Thyroid gland (tissue), 4 donors: ENCODE results near the gene CCDC63. TPM values are rescaled to one million over a fixed set of nuclear protein-coding genes. Genes with fewer than 3 reads are reported as not detected.

ENCODE experiments used
- DNase-seq, 2 donors: peaks; one replicate each; pipeline ENCODE4 v3.0.0-alpha.2; 2019
- H3K27ac ChIP-seq, 3 donors: fragments of 200-600 bp; sonication (generic); 1 replicate in 2 of 3; 2 replicates in 1 of 3; pipeline ENCODE4 v1.5.1; 2016 to 2019; ENCODE audit warnings: mild to moderate bottlenecking in 1 of 3, moderate library complexity in 1 of 3
- H3K27me3 ChIP-seq: fragments of 200-600 bp; sonication (generic); one replicate; pipeline ENCODE4 v1.5.1; 2019
- H3K36me3 ChIP-seq, 2 donors: fragments of 200-600 bp; sonication (generic); one replicate each; pipeline ENCODE4 v1.5.1; 2016 to 2019
- H3K4me1 ChIP-seq, 2 donors: fragments of 200-600 bp; sonication (generic); one replicate each; pipeline ENCODE4 v1.5.1; 2017 to 2019
- H3K4me3 ChIP-seq, 3 donors: fragments of 200-600 bp; sonication (generic); replicated peaks in 1 of 3; 1 replicate in 2 of 3; 2 replicates in 1 of 3; pipeline ENCODE4 v1.5.1; 2016; ENCODE audit warnings: mild to moderate bottlenecking in 1 of 3
- H3K9me3 ChIP-seq: fragments of 200-600 bp; sonication (generic); one replicate; pipeline ENCODE4 v1.5.1; 2017
- POLR2A ChIP-seq, 2 donors: fragments of 450-650 bp; IDR thresholded peaks; one replicate each; pipeline ENCODE4 v1.6.1; 2017; ENCODE audit warnings: antibody characterized with exemption in 2 of 2, mild to moderate bottlenecking in 2 of 2, moderate library complexity in 1 of 2
- WGBS, 2 donors: methylation state at CpG; one replicate each; pipeline ENCODE4 v1.1.5; 2017; 5-methylcytosine and 5-hydroxymethylcytosine counted together
- intact Hi-C: fragments of 100-400 bp; cut with DNase I; formaldehyde crosslinking; loops from one replicate; pipeline ENCODE4 v1.15.1; 2023
- total RNA-seq, 4 donors: library from RNA; depleted of rRNA; stranded (reverse); fragments of >200 nt; gene quantifications; one replicate each; pipeline ENCODE4 v1.2.3, GENCODE V29; 2016
- TF ChIP-seq, protein P1 (sequence below), 6 experiments: fragments of 200-600 bp in 3 of 6; fragments of 450-650 bp in 3 of 6; sonication (generic) in 3 of 6; IDR thresholded peaks; one replicate each; pipeline ENCODE4 v1.5.1; 2016 to 2019; ENCODE audit warnings: antibody characterized with exemption in 6 of 6, mild to moderate bottlenecking in 2 of 6, inconsistent platforms in 1 of 6, moderate library complexity in 1 of 6

CCDC63 gene
- not detected for total RNA-seq

- intact Hi-C loops = no loop called here
- TF ChIP-seq, protein P1, sequence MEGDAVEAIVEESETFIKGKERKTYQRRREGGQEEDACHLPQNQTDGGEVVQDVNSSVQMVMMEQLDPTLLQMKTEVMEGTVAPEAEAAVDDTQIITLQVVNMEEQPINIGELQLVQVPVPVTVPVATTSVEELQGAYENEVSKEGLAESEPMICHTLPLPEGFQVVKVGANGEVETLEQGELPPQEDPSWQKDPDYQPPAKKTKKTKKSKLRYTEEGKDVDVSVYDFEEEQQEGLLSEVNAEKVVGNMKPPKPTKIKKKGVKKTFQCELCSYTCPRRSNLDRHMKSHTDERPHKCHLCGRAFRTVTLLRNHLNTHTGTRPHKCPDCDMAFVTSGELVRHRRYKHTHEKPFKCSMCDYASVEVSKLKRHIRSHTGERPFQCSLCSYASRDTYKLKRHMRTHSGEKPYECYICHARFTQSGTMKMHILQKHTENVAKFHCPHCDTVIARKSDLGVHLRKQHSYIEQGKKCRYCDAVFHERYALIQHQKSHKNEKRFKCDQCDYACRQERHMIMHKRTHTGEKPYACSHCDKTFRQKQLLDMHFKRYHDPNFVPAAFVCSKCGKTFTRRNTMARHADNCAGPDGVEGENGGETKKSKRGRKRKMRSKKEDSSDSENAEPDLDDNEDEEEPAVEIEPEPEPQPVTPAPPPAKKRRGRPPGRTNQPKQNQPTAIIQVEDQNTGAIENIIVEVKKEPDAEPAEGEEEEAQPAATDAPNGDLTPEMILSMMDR (IDR thresholded peaks at IDR 0.05) = peak in 1 of 6 experiments; percentile 44
- TF ChIP-seq POLR2A (IDR thresholded peaks at IDR 0.05) = no peak
- 28 to 29% methylated on average over 33 to 34 of the region's 60 CpGs for WGBS, 2 donors
- Histone ChIP-seq H3K9me3 (no peaks in the 10 kb centered on the region), H3K4me1 (peaks cover 0 to 5% of the 10 kb centered on the region in 2 donors), H3K27ac (no peak within 1 kb of the TSS), H3K4me3 (no peak within 1 kb of the TSS), H3K27me3 (no peaks in the 10 kb centered on the region), H3K36me3 (no peaks in the 10 kb centered on the region)
- peak; percentile 38 to 50 for DNase-seq
Observed at GRCh38 chr12:110846615-110847566, at the start of gene CCDC63. Gene CCDC63, plus strand, starts transcription at chr12:110846987. Its CDS starts 5,968 bp downstream, at chr12:110852955.

DNA sequence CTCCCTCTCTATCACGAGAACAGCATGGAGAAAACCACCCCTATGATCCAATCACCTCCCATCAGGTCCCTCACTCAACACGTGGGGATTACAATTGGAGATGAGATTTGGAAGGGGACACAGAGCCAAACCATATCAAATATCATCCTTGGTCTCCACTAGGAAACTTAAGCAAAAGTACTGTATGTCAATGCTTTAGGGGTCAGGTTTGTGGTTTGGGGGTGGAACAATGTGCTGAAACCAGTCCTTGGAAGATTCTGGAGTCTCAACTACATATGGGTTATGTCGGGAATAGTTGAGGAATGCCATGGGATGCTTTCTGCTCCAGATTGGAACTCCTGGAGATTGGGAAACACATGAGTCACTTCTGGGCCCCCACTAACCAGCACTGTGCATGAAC is 48.3 kb upstream of the CCDC63 start:
- Histone ChIP-seq H3K9me3 (no peaks in the 10 kb centered on the region), H3K36me3 (no peaks in the 10 kb centered on the region), H3K27ac (no peak overlapping the region), H3K4me1 (no peaks in the 10 kb centered on the region), H3K27me3 (no peaks in the 10 kb centered on the region), H3K4me3 (no peak overlapping the region)
- no peak for DNase-seq
- intact Hi-C loops = no loop called here
- 51 to 62% methylated on average over 3 of the region's 3 CpGs for WGBS, 2 donors
- TF ChIP-seq, protein P1 (IDR thresholded peaks at IDR 0.05) = no peak
- TF ChIP-seq POLR2A (IDR thresholded peaks at IDR 0.05) = no peak

GRCh38 chr12:110802489-110802888 is 44.3 kb upstream of the CCDC63 start:
- H3K9me3 ChIP-seq = no peaks in the 10 kb centered on the region
- no peak for DNase-seq
- H3K4me1 ChIP-seq = no peaks in the 10 kb centered on the region
- no peaks in the 10 kb centered on the region for H3K36me3 ChIP-seq
- TF ChIP-seq, protein P1 (IDR thresholded peaks at IDR 0.05) = no peak
- TF ChIP-seq POLR2A (IDR thresholded peaks at IDR 0.05) = no peak
- intact Hi-C loops = no loop called here
- H3K27ac ChIP-seq = no peak overlapping the region
- no peak overlapping the region for H3K4me3 ChIP-seq
- H3K27me3 ChIP-seq = no peaks in the 10 kb centered on the region

- WGBS, 2 donors = 79 to 91% methylated on average over 3 of the region's 3 CpGs
- H3K36me3 ChIP-seq = no peaks in the 10 kb centered on the region
- no peaks in the 10 kb centered on the region for H3K9me3 ChIP-seq
- intact Hi-C loops = no loop called here
- H3K27me3 ChIP-seq = no peaks in the 10 kb centered on the region
- TF ChIP-seq POLR2A (IDR thresholded peaks at IDR 0.05) = no peak
- TF ChIP-seq, protein P1 (IDR thresholded peaks at IDR 0.05) = no peak
- no peaks in the 10 kb centered on the region for H3K4me1 ChIP-seq
- no peak for DNase-seq
- H3K27ac ChIP-seq = no peak overlapping the region
- H3K4me3 ChIP-seq = no peak overlapping the region
Observed at GRCh38 chr12:110804406-110804805, 42.4 kb upstream of the CCDC63 start.

DNA sequence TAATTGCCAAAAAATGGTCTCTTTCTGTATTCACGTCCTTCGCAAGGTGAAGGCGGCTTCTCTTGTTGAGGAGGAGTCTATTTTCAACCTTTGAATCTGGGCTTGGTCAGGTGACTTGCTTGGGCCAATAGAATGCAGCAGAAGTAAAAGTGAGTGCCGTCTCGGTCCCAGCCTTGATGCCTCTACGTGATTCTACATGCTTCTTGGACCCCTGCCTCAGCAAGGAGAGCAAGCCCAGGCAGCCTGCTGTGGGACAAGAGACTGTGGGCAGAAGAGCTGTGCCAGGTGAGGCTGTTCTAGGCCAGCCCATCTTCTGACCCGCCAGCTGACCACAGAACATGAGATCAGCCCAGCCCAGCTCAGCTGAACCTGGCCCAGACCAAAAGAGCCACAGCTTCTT is 39.1 kb upstream of the CCDC63 start:
- no peak for TF ChIP-seq POLR2A (IDR thresholded peaks at IDR 0.05)
- TF ChIP-seq, protein P1 (IDR thresholded peaks at IDR 0.05) = no peak
- H3K9me3 ChIP-seq = no peaks in the 10 kb centered on the region
- no peaks in the 10 kb centered on the region for H3K4me1 ChIP-seq
- intact Hi-C loops = no loop called here
- no peak overlapping the region for H3K4me3 ChIP-seq
- H3K36me3 ChIP-seq = no peaks in the 10 kb centered on the region
- no peaks in the 10 kb centered on the region for H3K27me3 ChIP-seq
- H3K27ac ChIP-seq = no peak overlapping the region
- DNase-seq = no peak
- 80 to 82% methylated on average over 7 of the region's 7 CpGs for WGBS, 2 donors
